ENCODE measurements around the gene TCN2. TPM values are rescaled to one million over a fixed set of nuclear protein-coding genes. Genes with fewer than 3 reads are reported as not detected.
"Not testable (repeated sequence)": the region's sequence is repeated elsewhere in the genome, so short reads cannot be mapped to it uniquely, and the experiment has no call there.

The TCN2 gene
- total RNA-seq, 1 donor from 2014 or later, result 6.7 TPM

DNA sequence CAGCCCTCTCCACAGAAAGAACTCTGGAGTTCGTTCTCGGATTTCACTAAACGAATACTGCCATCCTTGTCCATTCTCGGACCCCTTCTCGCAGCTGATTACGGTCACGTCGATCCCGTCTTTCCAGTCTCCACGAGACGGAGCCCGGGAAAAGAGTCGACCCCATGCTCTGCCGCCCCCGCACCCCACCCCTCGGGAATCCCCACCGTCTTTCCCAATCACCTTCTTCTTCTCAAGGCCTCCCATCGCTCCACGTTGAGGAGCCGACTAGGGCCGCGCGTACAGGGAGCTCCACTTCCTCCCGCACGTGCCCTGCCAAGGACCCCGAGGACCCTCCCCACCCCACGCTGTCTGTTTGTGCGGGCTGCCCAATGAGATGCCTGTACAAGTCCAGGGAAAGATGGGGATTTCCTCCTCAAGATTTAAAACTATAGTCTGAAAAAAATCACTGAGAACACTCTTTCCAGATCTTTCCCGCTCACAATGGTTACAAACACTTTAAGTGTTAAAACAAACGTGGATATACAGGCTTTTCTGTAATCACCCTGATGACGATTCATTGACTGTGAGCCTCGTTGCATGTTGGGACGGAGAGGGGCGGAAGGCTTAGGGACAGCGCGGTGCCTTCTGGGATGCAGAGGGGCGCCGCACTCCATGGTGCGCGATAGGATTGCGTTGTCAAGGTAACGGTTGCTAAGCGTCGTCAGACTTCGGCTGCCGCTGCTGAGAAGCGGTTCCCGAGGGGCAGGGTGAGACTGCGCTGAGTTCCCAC is 15.2 kb upstream of the TCN2 start, which contains the start of gene PES1:
Gene PES1, minus strand, starts transcription at position 323 of the 772 bp plus-strand sequence. Its CDS starts 77 bp downstream, at position 246.
- H3K27me3 ChIP-seq (ENCODE audit: control insufficient read depth, insufficient read depth, low read length), result no peaks in the 10 kb centered on the region
- peaks cover 3% of the 10 kb centered on the region for H3K36me3 ChIP-seq (ENCODE audit: control insufficient read depth, insufficient read depth, low read length)
- H3K4me3 ChIP-seq (ENCODE audit: low read depth, low read length), result peak within 1 kb of the TSS; percentile 92
- TF ChIP-seq, protein P1, sequence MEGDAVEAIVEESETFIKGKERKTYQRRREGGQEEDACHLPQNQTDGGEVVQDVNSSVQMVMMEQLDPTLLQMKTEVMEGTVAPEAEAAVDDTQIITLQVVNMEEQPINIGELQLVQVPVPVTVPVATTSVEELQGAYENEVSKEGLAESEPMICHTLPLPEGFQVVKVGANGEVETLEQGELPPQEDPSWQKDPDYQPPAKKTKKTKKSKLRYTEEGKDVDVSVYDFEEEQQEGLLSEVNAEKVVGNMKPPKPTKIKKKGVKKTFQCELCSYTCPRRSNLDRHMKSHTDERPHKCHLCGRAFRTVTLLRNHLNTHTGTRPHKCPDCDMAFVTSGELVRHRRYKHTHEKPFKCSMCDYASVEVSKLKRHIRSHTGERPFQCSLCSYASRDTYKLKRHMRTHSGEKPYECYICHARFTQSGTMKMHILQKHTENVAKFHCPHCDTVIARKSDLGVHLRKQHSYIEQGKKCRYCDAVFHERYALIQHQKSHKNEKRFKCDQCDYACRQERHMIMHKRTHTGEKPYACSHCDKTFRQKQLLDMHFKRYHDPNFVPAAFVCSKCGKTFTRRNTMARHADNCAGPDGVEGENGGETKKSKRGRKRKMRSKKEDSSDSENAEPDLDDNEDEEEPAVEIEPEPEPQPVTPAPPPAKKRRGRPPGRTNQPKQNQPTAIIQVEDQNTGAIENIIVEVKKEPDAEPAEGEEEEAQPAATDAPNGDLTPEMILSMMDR (IDR thresholded peaks at IDR 0.05; ENCODE audit: insufficient read depth, low read length, poor library complexity, severe bottlenecking), result no peak
- peak; percentile 97 for DNase-seq (ENCODE audit: low read depth)

DNA sequence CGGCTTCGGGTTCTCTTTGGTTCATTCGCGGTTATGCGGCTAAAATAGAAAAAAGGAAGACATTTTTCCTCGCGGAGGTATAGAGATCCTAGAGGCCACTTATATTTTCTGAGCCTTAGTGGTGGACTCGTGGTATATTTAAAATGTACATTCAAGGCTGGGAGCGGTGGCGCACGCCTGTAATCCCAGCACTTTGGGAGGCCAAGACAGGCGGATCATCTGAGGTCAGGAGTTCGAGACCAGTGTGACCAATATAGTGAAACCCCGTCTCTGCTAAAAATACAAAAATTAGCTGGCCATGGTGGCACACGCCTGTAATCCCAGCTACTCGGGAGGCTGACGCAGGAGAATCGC is 14.6 kb upstream of the TCN2 start:
- H3K27me3 ChIP-seq (ENCODE audit: control insufficient read depth, insufficient read depth, low read length); H3K36me3 ChIP-seq (ENCODE audit: control insufficient read depth, insufficient read depth, low read length): not testable (repeated sequence)
- peak overlapping the region; percentile 4 for H3K4me3 ChIP-seq (ENCODE audit: low read depth, low read length)

DNA sequence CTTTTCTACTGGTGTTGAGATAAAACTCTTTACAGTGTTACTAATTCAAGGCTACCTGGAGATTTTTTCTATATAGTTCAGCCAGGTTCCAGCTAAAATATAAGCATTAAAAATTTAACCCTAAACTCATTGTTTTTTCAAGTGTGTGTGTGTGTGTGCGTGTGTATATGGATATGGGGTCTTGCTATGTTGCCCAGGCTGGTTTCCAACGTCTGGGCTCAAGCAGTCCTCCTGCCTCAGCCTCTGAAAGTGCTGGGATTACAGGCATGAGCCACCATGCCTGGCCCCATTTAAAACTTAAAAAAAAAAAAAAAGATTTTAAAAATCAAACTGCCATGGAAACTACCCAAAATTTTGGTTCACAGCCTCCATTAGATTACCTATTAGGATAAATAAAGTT is 10.8 kb upstream of the TCN2 start:
- no peaks in the 10 kb centered on the region for H3K27me3 ChIP-seq (ENCODE audit: control insufficient read depth, insufficient read depth, low read length)
- H3K4me3 ChIP-seq (ENCODE audit: low read depth, low read length), result no peak overlapping the region
- DNase-seq (ENCODE audit: low read depth), result no peak
- TF ChIP-seq, protein P1 (IDR thresholded peaks at IDR 0.05; ENCODE audit: insufficient read depth, low read length, poor library complexity, severe bottlenecking), result no peak
- no peaks in the 10 kb centered on the region for H3K36me3 ChIP-seq (ENCODE audit: control insufficient read depth, insufficient read depth, low read length)

More for the DNA sequence above, 14.6 kb upstream of the TCN2 start:
- DNase-seq (ENCODE audit: low read depth), result not testable (repeated sequence)

DNA sequence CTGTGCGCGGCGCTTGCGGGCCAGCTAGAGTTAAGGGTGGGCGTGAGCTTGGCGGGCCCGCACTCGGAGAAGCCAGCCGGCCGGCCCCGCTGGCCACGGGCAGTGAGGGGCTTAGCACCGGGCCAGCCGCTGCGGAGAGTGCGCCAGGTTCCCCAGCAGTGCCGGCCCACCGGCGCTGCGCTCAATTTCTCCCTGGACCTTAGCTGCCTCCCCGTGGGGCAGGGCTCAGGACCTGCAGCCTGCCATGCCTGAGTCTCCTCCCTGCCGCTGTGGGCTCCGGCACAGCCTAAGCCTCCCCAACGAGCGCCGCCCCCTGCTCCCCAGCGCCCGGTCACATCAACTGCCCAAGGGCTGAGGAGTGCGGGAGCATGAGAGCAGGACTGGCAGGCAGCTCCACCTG is 10.1 kb upstream of the TCN2 start:
- TF ChIP-seq, protein P1 (IDR thresholded peaks at IDR 0.05; ENCODE audit: insufficient read depth, low read length, poor library complexity, severe bottlenecking), result no peak
- Histone ChIP-seq H3K36me3 (ENCODE audit: control insufficient read depth, insufficient read depth, low read length) (no peaks in the 10 kb centered on the region), H3K4me3 (ENCODE audit: low read depth, low read length) (no peak overlapping the region), H3K27me3 (ENCODE audit: control insufficient read depth, insufficient read depth, low read length) (no peaks in the 10 kb centered on the region)
- DNase-seq (ENCODE audit: low read depth), result no peak

DNA sequence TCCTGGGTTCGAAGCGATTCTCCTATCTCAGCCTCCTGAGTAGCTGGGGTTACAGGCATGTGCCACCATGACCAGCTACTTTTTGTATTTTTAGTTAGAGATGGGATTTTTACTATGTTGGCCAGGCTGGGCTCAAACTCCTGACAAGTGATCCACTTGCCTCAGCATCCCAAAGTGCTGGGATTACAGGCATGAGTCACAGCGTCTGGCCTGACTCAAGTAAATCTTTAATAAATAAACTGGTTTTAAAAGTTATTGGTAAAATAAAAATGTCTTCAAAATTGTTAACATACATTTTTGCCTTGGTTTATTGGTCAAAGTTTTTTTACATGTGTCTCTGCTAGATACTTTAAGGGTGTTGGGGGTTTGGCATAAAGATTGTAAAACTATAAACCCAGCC is 8.0 kb upstream of the TCN2 start:
- Histone ChIP-seq H3K4me3 (ENCODE audit: low read depth, low read length) (no peak overlapping the region), H3K36me3 (ENCODE audit: control insufficient read depth, insufficient read depth, low read length) (no peaks in the 10 kb centered on the region), H3K27me3 (ENCODE audit: control insufficient read depth, insufficient read depth, low read length) (no peaks in the 10 kb centered on the region)
- DNase-seq (ENCODE audit: low read depth), result no peak
- TF ChIP-seq, protein P1 (IDR thresholded peaks at IDR 0.05; ENCODE audit: insufficient read depth, low read length, poor library complexity, severe bottlenecking), result no peak

DNA sequence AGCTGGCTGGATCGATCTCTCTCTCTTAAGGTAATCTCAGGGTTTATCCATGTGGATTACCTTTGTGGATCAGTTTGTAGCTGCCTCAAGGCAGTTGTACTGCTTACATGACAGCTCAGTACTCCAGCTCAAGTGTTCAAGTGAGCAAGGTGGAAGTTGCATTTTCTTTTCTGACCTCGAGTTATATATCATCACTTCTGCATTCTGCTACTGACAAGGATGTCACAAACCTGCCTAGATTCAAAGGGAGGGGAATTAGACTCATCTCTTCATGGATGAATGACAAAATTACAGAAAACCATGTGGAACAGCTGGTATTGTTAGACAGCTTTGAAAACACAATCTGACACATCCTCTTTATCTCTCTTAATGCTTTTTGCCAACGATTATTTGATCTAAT is 6.1 kb upstream of the TCN2 start:
- TF ChIP-seq, protein P1 (IDR thresholded peaks at IDR 0.05; ENCODE audit: insufficient read depth, low read length, poor library complexity, severe bottlenecking), result no peak
- Histone ChIP-seq H3K4me3 (ENCODE audit: low read depth, low read length) (no peak overlapping the region), H3K27me3 (ENCODE audit: control insufficient read depth, insufficient read depth, low read length) (no peaks in the 10 kb centered on the region), H3K36me3 (ENCODE audit: control insufficient read depth, insufficient read depth, low read length) (no peaks in the 10 kb centered on the region)
- DNase-seq (ENCODE audit: low read depth), result no peak
